ENCODE data around the gene EVI2B.

EVI2B gene

DNA sequence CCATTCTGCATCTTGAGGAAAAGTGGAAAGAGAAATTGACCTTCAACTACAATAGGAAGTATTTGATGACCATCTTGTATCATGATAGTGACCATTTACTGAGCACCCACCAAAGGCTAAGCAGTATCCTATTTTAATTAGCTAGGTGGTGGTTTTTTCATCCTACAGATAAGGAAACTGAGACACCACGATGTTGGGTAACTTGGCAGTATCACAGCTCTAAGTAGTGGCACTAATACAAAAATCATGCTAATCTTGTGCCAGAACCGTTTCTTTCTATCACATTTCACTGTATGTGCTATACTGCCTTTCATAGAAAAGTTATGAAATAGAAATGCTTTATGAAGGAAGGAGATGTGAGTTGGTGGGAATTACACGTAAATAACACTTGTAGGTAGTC lies 2.3 kb downstream of the EVI2B start:
- no peak overlapping the region for H3K4me3 ChIP-seq (ENCODE audit: low read depth, low read length)
- no peak for DNase-seq (ENCODE audit: low read depth)
- TF ChIP-seq, protein P1, sequence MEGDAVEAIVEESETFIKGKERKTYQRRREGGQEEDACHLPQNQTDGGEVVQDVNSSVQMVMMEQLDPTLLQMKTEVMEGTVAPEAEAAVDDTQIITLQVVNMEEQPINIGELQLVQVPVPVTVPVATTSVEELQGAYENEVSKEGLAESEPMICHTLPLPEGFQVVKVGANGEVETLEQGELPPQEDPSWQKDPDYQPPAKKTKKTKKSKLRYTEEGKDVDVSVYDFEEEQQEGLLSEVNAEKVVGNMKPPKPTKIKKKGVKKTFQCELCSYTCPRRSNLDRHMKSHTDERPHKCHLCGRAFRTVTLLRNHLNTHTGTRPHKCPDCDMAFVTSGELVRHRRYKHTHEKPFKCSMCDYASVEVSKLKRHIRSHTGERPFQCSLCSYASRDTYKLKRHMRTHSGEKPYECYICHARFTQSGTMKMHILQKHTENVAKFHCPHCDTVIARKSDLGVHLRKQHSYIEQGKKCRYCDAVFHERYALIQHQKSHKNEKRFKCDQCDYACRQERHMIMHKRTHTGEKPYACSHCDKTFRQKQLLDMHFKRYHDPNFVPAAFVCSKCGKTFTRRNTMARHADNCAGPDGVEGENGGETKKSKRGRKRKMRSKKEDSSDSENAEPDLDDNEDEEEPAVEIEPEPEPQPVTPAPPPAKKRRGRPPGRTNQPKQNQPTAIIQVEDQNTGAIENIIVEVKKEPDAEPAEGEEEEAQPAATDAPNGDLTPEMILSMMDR (IDR thresholded peaks at IDR 0.05; ENCODE audit: low read depth, low read length, missing control alignments): no peak
- in situ Hi-C loops (cut with HindIII; ENCODE audit: low sequenced_read_pairs): no loop called here

DNA sequence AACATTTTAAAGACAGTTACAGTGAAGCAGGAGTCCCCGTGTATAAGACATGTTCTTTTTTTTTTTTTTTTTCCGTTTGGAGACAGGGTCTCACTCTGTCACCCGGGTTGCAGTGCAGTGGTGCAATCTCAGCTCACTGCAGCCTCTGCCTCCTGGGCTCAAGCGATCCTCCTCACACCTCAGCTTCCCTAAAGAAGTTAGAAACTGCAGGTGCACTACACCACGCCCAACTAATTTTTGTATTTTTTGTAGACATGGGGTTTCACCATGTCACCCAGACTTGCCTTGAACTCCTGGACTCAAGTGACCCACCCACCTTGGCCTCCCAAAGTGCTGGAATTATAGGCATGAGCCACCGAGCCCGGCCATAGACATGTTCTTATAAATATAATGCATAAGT lies 3.0 kb downstream of the EVI2B start:
- in situ Hi-C loops (cut with HindIII; ENCODE audit: low sequenced_read_pairs): no loop called here
- no peak for DNase-seq (ENCODE audit: low read depth)
- H3K4me3 ChIP-seq (ENCODE audit: low read depth, low read length): no peak overlapping the region
- TF ChIP-seq, protein P1 (IDR thresholded peaks at IDR 0.05; ENCODE audit: low read depth, low read length, missing control alignments): no peak

DNA sequence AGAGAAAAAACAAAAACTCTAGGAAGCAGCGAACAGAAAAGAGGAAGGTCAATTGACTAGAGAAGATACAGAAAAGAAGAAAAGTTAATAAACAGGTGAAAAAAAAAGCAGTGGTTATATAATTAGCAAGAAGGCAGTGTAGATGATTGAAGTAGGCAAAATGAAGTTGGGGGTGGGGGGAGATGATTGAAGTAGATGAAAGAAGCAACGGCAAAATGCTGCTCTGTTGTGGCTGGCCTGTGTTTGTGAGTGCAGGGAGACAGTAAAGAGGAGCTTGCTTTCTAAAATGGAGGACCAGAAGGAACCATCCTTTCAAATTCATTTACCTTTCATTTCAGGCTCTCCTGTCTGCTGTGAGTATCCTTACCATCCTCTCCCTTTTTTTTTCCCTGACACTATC lies 3.6 kb downstream of the EVI2B start:
- H3K4me3 ChIP-seq (ENCODE audit: low read depth, low read length): no peak overlapping the region
- TF ChIP-seq, protein P1 (IDR thresholded peaks at IDR 0.05; ENCODE audit: low read depth, low read length, missing control alignments): no peak
- in situ Hi-C loops (cut with HindIII; ENCODE audit: low sequenced_read_pairs): no loop called here
- DNase-seq (ENCODE audit: low read depth): no peak

DNA sequence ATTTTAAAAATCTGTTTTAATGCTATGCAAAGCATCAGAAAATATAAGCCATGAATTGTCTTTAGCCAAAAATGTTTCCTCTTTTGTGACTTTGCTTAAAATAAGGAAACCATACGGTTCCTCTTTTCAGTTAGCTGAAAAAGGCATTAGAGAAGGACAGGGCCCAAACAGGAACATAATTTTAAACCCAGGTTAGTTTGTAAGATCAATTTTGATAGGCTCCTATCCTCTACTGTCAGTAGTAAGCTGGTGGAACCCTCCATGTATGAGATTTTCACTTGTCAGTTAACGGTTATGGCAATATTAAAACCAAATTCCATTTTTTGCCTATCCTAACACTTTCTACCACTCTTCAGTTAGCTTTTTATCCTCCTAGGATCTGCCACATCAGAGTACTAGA lies 4.3 kb downstream of the EVI2B start:
- no peak for DNase-seq (ENCODE audit: low read depth)
- in situ Hi-C loops (cut with HindIII; ENCODE audit: low sequenced_read_pairs): no loop called here
- H3K4me3 ChIP-seq (ENCODE audit: low read depth, low read length): no peak overlapping the region
- TF ChIP-seq, protein P1 (IDR thresholded peaks at IDR 0.05; ENCODE audit: low read depth, low read length, missing control alignments): no peak

DNA sequence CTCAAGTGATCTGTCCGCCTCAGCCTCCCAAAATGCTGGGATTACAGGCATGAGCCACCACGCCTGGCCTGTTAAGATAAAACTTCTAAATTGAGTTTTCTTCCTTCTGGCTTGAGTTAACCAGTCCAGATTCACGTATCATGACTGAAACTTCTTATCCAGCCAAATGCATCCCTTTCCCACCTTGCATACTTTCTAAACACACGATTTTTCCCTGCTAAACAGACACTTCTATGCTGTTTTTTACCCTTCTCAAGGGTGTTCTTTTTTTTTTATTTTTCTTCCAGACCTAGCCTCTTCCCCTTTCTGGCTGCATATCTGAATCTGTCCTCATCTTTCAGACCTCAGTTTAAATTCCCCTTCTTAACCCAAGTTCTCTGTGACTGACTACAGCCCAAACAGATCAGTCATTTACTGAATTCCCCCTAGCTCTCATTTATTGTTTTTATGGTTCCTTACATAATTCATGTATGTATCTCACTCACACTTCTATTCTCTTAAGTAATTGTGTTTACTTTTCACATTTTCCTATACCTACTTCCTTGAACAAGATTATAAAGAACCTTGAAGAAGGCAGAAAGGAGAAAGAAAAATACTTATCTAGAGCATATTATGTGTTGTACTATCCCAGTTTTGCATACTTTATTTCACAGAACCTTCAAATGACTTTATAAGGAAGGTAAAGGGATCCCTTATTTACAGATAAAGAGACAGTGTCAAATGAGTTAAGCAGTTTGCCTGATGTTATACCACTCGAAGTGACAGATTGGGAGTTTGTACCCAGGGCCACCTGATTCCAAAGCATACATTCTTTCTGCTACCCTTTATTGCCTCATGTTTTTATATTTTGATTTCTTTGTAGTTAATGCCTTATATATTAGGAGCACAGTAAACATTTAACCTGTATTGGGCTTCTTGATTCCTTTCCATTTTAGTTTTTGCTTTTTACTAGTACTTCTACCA lies 5.2 kb downstream of the EVI2B start:
- in situ Hi-C loops (cut with HindIII; ENCODE audit: low sequenced_read_pairs): no loop called here
- TF ChIP-seq, protein P1 (IDR thresholded peaks at IDR 0.05; ENCODE audit: low read depth, low read length, missing control alignments): no peak
- H3K4me3 ChIP-seq (ENCODE audit: low read depth, low read length): no peak overlapping the region
- no peak for DNase-seq (ENCODE audit: low read depth)

DNA sequence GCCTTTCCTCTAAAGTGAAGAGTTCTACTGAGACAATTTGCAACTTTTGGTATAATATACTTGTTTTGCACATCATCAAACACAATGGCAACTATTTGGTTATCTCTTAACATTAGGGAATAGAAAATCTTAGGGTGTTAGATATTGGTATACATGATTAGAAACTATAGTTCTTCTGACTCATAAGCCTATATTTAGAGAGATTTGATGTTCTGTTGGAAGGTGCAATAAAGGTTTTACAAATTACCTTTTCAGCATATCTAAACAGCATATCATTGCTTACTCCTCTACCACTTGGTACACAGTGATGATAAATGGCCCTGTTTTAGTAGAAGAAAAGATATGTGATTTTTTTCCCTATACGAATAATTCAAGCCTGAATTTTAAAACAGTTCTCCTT lies 6.2 kb downstream of the EVI2B start:
- H3K4me3 ChIP-seq (ENCODE audit: low read depth, low read length): no peak overlapping the region
- TF ChIP-seq, protein P1 (IDR thresholded peaks at IDR 0.05; ENCODE audit: low read depth, low read length, missing control alignments): no peak
- no peak for DNase-seq (ENCODE audit: low read depth)
- in situ Hi-C loops (cut with HindIII; ENCODE audit: low sequenced_read_pairs): no loop called here
